GM23338 (cell line): ENCODE data around the gene MPPE1. TPM values are rescaled to one million over a fixed set of nuclear protein-coding genes. Genes with fewer than 3 reads are reported as not detected.

ENCODE experiments used
- ATAC-seq: fragments of 200-7000 bp; cut with Tn5 transposase; 3 replicates; pipeline ENCODE4 v1.9.1; 2020
- DNase-seq: peaks from one replicate; pipeline ENCODE4 v3.0.0-alpha.2; 2015; ENCODE audit warnings: low spot score
- H2AFZ ChIP-seq: fragments of 200-600 bp; sonication (generic); 2 replicates; pipeline ENCODE4 v1.8.0; 2016; ENCODE audit warnings: antibody characterized with exemption, mild to moderate bottlenecking, moderate library complexity
- H3F3A ChIP-seq: fragments of 200-600 bp; sonication (generic); replicated peaks from 2 replicates; pipeline ENCODE4 v1.8.0; 2017; ENCODE audit warnings: antibody characterized with exemption, mixed run types, low read depth
- H3K27ac ChIP-seq: fragments of 200-600 bp; sonication (generic); 2 replicates; pipeline ENCODE4 v1.6.1; 2016; ENCODE audit warnings: low read depth
- H3K27me3 ChIP-seq: fragments of 200-600 bp; sonication (generic); 2 replicates; pipeline ENCODE4 v1.8.0; 2016; ENCODE audit warnings: mild to moderate bottlenecking, mixed run types, moderate library complexity; ENCODE audit not compliant: insufficient read depth
- H3K36me3 ChIP-seq: fragments of 200-600 bp; sonication (generic); 2 replicates; pipeline ENCODE4 v1.8.0; 2016; ENCODE audit warnings: mild to moderate bottlenecking; ENCODE audit not compliant: insufficient read depth
- H3K4me1 ChIP-seq: fragments of 200-600 bp; sonication (generic); 2 replicates; pipeline ENCODE4 v1.8.0; 2016; ENCODE audit warnings: mild to moderate bottlenecking, moderate library complexity; ENCODE audit not compliant: insufficient read depth
- H3K4me2 ChIP-seq: fragments of 200-600 bp; sonication (generic); 2 replicates; pipeline ENCODE4 v1.7.1; 2017; ENCODE audit warnings: mixed run types
- H3K4me3 ChIP-seq: fragments of 200-600 bp; sonication (generic); 2 replicates; pipeline ENCODE4 v1.6.1; 2016; ENCODE audit warnings: mixed run types
- H3K79me2 ChIP-seq: fragments of 200-600 bp; sonication (generic); replicated peaks from 2 replicates; pipeline ENCODE4 v1.8.0; 2017; ENCODE audit warnings: mild to moderate bottlenecking; ENCODE audit not compliant: insufficient read depth
- H3K9me2 ChIP-seq: fragments of 200-600 bp; sonication (generic); 2 replicates; pipeline ENCODE4 v1.8.0; 2017; ENCODE audit not compliant: insufficient read depth
- H4K20me1 ChIP-seq: fragments of 200-600 bp; sonication (generic); replicated peaks from 2 replicates; pipeline ENCODE4 v1.8.0; 2017; ENCODE audit warnings: mild to moderate bottlenecking; ENCODE audit not compliant: insufficient read depth
- H3K27ac Mint-ChIP-seq: 2 replicates; pipeline ENCODE4 v1.8.0; 2020; ENCODE audit warnings: inconsistent platforms, mild to moderate bottlenecking, moderate library complexity, mixed read lengths
- H3K27me3 Mint-ChIP-seq: 3 replicates; pipeline ENCODE4 v1.8.0; 2022; ENCODE audit warnings: low read depth, mild to moderate bottlenecking, moderate library complexity, mixed read lengths, inconsistent platforms; ENCODE audit not compliant: insufficient read depth, poor library complexity
- H3K36me3 Mint-ChIP-seq: 3 replicates; pipeline ENCODE4 v1.8.0; 2021; ENCODE audit warnings: low read depth, mild to moderate bottlenecking, inconsistent platforms, moderate library complexity, mixed read lengths
- H3K4me1 Mint-ChIP-seq: 3 replicates; pipeline ENCODE4 v1.8.0; 2020; ENCODE audit warnings: mild to moderate bottlenecking, inconsistent platforms, mixed read lengths
- H3K4me3 Mint-ChIP-seq: 3 replicates; pipeline ENCODE4 v1.8.0; 2021; ENCODE audit warnings: moderate library complexity, mild to moderate bottlenecking, inconsistent platforms, mixed read lengths
- H3K9me3 Mint-ChIP-seq: 3 replicates; pipeline ENCODE4 v1.8.0; 2020; ENCODE audit warnings: moderate library complexity, mild to moderate bottlenecking, inconsistent platforms, mixed read lengths
- CREB1 ChIP-seq: fragments of 250-450 bp; sonication (Bioruptor Pico); IDR thresholded peaks from 2 replicates; pipeline ENCODE4 v1.5.0; 2020; ENCODE audit warnings: low read depth, mild to moderate bottlenecking, moderate library complexity
- EZH2 ChIP-seq: fragments of 200-600 bp; sonication (generic); IDR thresholded peaks from one replicate; pipeline ENCODE4 v1.8.0; 2017; ENCODE audit warnings: antibody characterized with exemption, mild to moderate bottlenecking, low read depth; ENCODE audit not compliant: unreplicated experiment
- EZH2phosphoT487 ChIP-seq: fragments of 200-600 bp; sonication (generic); IDR thresholded peaks from one replicate; pipeline ENCODE4 v1.8.1; 2018; ENCODE audit warnings: antibody characterized with exemption; ENCODE audit not compliant: unreplicated experiment
- JUNB ChIP-seq: IDR thresholded peaks from one replicate; pipeline ENCODE4 v1.6.1; 2016; ENCODE audit warnings: antibody characterized with exemption; ENCODE audit not compliant: unreplicated experiment
- NANOG ChIP-seq: IDR thresholded peaks from 2 replicates; pipeline ENCODE4 v1.6.1; 2016; ENCODE audit warnings: antibody characterized with exemption, borderline replicate concordance
- POLR2AphosphoS5 ChIP-seq: IDR thresholded peaks from 2 replicates; pipeline ENCODE4 v1.6.1; 2016; ENCODE audit warnings: antibody characterized with exemption, low read depth
- STAT1 ChIP-seq: IDR thresholded peaks from one replicate; pipeline ENCODE4 v1.6.1; 2016; ENCODE audit warnings: antibody characterized with exemption; ENCODE audit not compliant: unreplicated experiment
- ZNF114 ChIP-seq: fragments of 250-450 bp; sonication (Bioruptor Pico); IDR thresholded peaks from 2 replicates; pipeline ENCODE4 v1.5.0; 2020; ENCODE audit warnings: mild to moderate bottlenecking, moderate library complexity
- polyA plus RNA-seq: library from polyadenylated mRNA; unstranded; fragments of >200 nt; fragmentation: Nextera tagmentation; extraction: Ambion mirVana; gene quantifications from 2 replicates; pipeline ENCODE4 v1.2.1, GENCODE V29; 2016
- total RNA-seq: library from RNA; depleted of rRNA; stranded (reverse); fragments of >200 nt; shearing (Covaris generic); gene quantifications from 2 replicates; pipeline ENCODE4 v1.2.3, GENCODE V29; 2014
- TF ChIP-seq, protein P1 (sequence below): IDR thresholded peaks from 2 replicates; pipeline ENCODE4 v1.6.1; 2016; ENCODE audit warnings: antibody characterized with exemption
- TF ChIP-seq, protein P2 (sequence below), 2 experiments: fragments of 200-600 bp in 1 of 2; sonication (generic) in 1 of 2; conservative IDR thresholded peaks; 2 replicates each; pipeline versions ENCODE4 v1.5.1 to v1.6.1; 2016 to 2017; ENCODE audit warnings: antibody characterized with exemption in 2 of 2, low read depth in 2 of 2, mild to moderate bottlenecking in 2 of 2, moderate library complexity in 1 of 2
- TF ChIP-seq, protein P3 (sequence below): IDR thresholded peaks from one replicate; pipeline ENCODE4 v1.6.1; 2018; ENCODE audit warnings: antibody characterized with exemption; ENCODE audit not compliant: unreplicated experiment
- TF ChIP-seq, protein P4 (sequence below): fragments of 250-450 bp; sonication (Bioruptor Pico); IDR thresholded peaks from 2 replicates; pipeline ENCODE4 v1.5.0; 2020; ENCODE audit warnings: mild to moderate bottlenecking, moderate library complexity

Gene MPPE1
- total and polyA plus RNA-seq, 2 experiments from 2014 or later = 18.8 to 24.6 TPM

DNA sequence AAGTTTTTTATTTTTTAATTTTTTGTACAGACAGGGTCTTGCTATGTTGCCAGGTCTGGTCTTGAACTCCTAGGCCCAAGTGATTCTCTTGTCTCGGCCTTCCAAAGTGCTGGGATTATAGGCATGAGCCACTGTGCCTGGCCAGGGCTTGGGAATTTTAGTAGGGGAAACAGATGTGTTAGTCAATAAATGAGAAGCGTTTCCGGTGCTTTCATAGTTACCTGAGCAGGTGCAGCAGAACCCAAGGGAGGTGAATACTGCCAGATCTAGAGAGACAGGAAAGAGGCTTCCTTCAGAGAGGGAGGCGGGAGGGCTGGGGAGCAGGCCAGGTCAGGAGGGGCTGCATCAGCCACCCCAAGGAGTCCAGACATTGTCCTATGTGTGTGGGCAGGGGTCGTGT lies 42.7 kb upstream of the MPPE1 start:
- H3K36me3 ChIP-seq = no peaks in the 10 kb centered on the region
- Mint-ChIP-seq H3K27me3 (peaks cover 9% of the 10 kb centered on the region), H3K9me3 (peaks cover 4% of the 10 kb centered on the region; the same call in 2 of the 3 replicates), H3K27ac (no peak overlapping the region), H3K4me3 (no peak overlapping the region), H3K4me1 (peaks cover 38% of the 10 kb centered on the region), H3K36me3 (peaks cover 4% of the 10 kb centered on the region; the same call in 1 of the 3 replicates)
- peaks cover 32% of the 10 kb centered on the region for H3K4me1 ChIP-seq
- no peak overlapping the region for H3K4me2 ChIP-seq
- no peaks in the 10 kb centered on the region for H3F3A ChIP-seq
- H3K27me3 ChIP-seq = no peaks in the 10 kb centered on the region
- H3K79me2 ChIP-seq = no peaks in the 10 kb centered on the region
- TF ChIP-seq, protein P1, sequence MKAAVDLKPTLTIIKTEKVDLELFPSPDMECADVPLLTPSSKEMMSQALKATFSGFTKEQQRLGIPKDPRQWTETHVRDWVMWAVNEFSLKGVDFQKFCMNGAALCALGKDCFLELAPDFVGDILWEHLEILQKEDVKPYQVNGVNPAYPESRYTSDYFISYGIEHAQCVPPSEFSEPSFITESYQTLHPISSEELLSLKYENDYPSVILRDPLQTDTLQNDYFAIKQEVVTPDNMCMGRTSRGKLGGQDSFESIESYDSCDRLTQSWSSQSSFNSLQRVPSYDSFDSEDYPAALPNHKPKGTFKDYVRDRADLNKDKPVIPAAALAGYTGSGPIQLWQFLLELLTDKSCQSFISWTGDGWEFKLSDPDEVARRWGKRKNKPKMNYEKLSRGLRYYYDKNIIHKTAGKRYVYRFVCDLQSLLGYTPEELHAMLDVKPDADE = no peak
- TF ChIP-seq, protein P2, sequence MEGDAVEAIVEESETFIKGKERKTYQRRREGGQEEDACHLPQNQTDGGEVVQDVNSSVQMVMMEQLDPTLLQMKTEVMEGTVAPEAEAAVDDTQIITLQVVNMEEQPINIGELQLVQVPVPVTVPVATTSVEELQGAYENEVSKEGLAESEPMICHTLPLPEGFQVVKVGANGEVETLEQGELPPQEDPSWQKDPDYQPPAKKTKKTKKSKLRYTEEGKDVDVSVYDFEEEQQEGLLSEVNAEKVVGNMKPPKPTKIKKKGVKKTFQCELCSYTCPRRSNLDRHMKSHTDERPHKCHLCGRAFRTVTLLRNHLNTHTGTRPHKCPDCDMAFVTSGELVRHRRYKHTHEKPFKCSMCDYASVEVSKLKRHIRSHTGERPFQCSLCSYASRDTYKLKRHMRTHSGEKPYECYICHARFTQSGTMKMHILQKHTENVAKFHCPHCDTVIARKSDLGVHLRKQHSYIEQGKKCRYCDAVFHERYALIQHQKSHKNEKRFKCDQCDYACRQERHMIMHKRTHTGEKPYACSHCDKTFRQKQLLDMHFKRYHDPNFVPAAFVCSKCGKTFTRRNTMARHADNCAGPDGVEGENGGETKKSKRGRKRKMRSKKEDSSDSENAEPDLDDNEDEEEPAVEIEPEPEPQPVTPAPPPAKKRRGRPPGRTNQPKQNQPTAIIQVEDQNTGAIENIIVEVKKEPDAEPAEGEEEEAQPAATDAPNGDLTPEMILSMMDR (conservative IDR thresholded peaks at IDR 0.05; ENCODE audit: low read depth in 2 of 2) = no peak
- TF ChIP-seq STAT1 (no peak), NANOG (no peak), EZH2 (no peak), CREB1 (CRISPR knock-in tag) (no peak), ZNF114 (CRISPR knock-in tag) (no peak), EZH2phosphoT487 (no peak), JUNB (no peak), POLR2AphosphoS5 (no peak)
- TF ChIP-seq, protein P3, sequence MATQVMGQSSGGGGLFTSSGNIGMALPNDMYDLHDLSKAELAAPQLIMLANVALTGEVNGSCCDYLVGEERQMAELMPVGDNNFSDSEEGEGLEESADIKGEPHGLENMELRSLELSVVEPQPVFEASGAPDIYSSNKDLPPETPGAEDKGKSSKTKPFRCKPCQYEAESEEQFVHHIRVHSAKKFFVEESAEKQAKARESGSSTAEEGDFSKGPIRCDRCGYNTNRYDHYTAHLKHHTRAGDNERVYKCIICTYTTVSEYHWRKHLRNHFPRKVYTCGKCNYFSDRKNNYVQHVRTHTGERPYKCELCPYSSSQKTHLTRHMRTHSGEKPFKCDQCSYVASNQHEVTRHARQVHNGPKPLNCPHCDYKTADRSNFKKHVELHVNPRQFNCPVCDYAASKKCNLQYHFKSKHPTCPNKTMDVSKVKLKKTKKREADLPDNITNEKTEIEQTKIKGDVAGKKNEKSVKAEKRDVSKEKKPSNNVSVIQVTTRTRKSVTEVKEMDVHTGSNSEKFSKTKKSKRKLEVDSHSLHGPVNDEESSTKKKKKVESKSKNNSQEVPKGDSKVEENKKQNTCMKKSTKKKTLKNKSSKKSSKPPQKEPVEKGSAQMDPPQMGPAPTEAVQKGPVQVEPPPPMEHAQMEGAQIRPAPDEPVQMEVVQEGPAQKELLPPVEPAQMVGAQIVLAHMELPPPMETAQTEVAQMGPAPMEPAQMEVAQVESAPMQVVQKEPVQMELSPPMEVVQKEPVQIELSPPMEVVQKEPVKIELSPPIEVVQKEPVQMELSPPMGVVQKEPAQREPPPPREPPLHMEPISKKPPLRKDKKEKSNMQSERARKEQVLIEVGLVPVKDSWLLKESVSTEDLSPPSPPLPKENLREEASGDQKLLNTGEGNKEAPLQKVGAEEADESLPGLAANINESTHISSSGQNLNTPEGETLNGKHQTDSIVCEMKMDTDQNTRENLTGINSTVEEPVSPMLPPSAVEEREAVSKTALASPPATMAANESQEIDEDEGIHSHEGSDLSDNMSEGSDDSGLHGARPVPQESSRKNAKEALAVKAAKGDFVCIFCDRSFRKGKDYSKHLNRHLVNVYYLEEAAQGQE = no peak
- TF ChIP-seq, protein P4, sequence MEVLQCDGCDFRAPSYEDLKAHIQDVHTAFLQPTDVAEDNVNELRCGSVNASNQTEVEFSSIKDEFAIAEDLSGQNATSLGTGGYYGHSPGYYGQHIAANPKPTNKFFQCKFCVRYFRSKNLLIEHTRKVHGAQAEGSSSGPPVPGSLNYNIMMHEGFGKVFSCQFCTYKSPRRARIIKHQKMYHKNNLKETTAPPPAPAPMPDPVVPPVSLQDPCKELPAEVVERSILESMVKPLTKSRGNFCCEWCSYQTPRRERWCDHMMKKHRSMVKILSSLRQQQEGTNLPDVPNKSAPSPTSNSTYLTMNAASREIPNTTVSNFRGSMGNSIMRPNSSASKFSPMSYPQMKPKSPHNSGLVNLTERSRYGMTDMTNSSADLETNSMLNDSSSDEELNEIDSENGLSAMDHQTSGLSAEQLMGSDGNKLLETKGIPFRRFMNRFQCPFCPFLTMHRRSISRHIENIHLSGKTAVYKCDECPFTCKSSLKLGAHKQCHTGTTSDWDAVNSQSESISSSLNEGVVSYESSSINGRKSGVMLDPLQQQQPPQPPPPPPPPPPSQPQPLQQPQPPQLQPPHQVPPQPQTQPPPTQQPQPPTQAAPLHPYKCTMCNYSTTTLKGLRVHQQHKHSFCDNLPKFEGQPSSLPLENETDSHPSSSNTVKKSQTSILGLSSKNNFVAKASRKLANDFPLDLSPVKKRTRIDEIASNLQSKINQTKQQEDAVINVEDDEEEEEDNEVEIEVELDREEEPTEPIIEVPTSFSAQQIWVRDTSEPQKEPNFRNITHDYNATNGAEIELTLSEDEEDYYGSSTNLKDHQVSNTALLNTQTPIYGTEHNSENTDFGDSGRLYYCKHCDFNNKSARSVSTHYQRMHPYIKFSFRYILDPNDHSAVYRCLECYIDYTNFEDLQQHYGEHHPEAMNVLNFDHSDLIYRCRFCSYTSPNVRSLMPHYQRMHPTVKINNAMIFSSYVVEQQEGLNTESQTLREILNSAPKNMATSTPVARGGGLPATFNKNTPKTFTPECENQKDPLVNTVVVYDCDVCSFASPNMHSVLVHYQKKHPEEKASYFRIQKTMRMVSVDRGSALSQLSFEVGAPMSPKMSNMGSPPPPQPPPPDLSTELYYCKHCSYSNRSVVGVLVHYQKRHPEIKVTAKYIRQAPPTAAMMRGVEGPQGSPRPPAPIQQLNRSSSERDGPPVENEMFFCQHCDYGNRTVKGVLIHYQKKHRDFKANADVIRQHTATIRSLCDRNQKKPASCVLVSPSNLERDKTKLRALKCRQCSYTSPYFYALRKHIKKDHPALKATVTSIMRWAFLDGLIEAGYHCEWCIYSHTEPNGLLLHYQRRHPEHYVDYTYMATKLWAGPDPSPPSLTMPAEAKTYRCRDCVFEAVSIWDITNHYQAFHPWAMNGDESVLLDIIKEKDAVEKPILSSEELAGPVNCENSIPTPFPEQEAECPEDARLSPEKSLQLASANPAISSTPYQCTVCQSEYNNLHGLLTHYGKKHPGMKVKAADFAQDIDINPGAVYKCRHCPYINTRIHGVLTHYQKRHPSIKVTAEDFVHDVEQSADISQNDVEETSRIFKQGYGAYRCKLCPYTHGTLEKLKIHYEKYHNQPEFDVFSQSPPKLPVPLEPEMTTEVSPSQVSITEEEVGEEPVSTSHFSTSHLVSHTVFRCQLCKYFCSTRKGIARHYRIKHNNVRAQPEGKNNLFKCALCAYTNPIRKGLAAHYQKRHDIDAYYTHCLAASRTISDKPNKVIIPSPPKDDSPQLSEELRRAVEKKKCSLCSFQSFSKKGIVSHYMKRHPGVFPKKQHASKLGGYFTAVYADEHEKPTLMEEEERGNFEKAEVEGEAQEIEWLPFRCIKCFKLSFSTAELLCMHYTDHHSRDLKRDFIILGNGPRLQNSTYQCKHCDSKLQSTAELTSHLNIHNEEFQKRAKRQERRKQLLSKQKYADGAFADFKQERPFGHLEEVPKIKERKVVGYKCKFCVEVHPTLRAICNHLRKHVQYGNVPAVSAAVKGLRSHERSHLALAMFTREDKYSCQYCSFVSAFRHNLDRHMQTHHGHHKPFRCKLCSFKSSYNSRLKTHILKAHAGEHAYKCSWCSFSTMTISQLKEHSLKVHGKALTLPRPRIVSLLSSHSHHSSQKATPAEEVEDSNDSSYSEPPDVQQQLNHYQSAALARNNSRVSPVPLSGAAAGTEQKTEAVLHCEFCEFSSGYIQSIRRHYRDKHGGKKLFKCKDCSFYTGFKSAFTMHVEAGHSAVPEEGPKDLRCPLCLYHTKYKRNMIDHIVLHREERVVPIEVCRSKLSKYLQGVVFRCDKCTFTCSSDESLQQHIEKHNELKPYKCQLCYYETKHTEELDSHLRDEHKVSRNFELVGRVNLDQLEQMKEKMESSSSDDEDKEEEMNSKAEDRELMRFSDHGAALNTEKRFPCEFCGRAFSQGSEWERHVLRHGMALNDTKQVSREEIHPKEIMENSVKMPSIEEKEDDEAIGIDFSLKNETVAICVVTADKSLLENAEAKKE (CRISPR knock-in tag) = no peak
- no peaks in the 10 kb centered on the region for H4K20me1 ChIP-seq
- ATAC-seq (no peak), DNase-seq (no peak)
- H2AFZ ChIP-seq = no peak overlapping the region
- H3K27ac ChIP-seq = no peak overlapping the region
- no peak overlapping the region for H3K4me3 ChIP-seq
- H3K9me2 ChIP-seq = no peaks in the 10 kb centered on the region
